IMR-90 (cell line): ENCODE measurements around the gene STAT1. TPM values are rescaled to one million over a fixed set of nuclear protein-coding genes. Genes with fewer than 3 reads are reported as not detected.

Experiments
- ATAC-seq: fragments of 200-7000 bp; cut with Tn5 transposase; 2 replicates; pipeline ENCODE4 v1.9.1; 2020; ENCODE audit warnings: low read depth, mild to moderate bottlenecking, moderate library complexity
- BruUV-seq: library from RNA; stranded (reverse); fragments of 400-500 nt; replicated peaks from 2 replicates; lab custom pipeline; 2021; lab: Mats Ljungman, UMichigan
- CTCF ChIA-PET: fragments of 300-600 bp; formaldehyde crosslinking; extraction: SDS; loops from one replicate; lab custom pipeline; 2021; ENCODE audit warnings: antibody characterized with exemption; lab: Yijun Ruan, JAX
- POLR2A ChIA-PET: fragments of 300-600 bp; sonication (Branson Sonifier 250); formaldehyde crosslinking; loops from one replicate; lab custom pipeline; 2022; ENCODE audit warnings: antibody characterized with exemption; ENCODE audit not compliant: unreplicated experiment; lab: Charles Lee
- DNase-seq: peaks from one replicate; pipeline ENCODE4 v3.0.0; 2013
- H2AFZ ChIP-seq: replicated peaks from 2 replicates; pipeline ENCODE3; 2013; ENCODE audit warnings: low read length, mild to moderate bottlenecking; ENCODE audit not compliant: poor library complexity
- H2AK5ac ChIP-seq: 2 replicates; pipeline ENCODE4 v1.6.1; 2013; ENCODE audit warnings: low read depth, low read length, inconsistent platforms
- H2AK9ac ChIP-seq: replicated peaks from 2 replicates; pipeline ENCODE3; 2013; ENCODE audit warnings: mild to moderate bottlenecking, low read depth, low read length, moderate library complexity; ENCODE audit not compliant: poor library complexity
- H2BK120ac ChIP-seq: 2 replicates; pipeline ENCODE4 v1.6.1; 2013; ENCODE audit warnings: low read depth, low read length, inconsistent platforms
- H2BK15ac ChIP-seq: 3 replicates; pipeline ENCODE4 v1.6.1; 2013; ENCODE audit warnings: low read depth, low read length, inconsistent platforms
- H2BK20ac ChIP-seq: 2 replicates; pipeline ENCODE4 v1.6.1; 2013; ENCODE audit warnings: low read depth, mild to moderate bottlenecking, inconsistent platforms, low read length, moderate library complexity
- H2BK5ac ChIP-seq: 2 replicates; pipeline ENCODE4 v1.6.1; 2013; ENCODE audit warnings: mild to moderate bottlenecking, low read depth, low read length, inconsistent platforms; ENCODE audit not compliant: poor library complexity, severe bottlenecking
- H3K14ac ChIP-seq: replicated peaks from 2 replicates; pipeline ENCODE4 v1.6.1; 2013; ENCODE audit warnings: low read depth, low read length, inconsistent platforms
- H3K18ac ChIP-seq: 2 replicates; pipeline ENCODE4 v1.6.1; 2013; ENCODE audit warnings: low read depth, low read length, control low read depth
- H3K23ac ChIP-seq: 2 replicates; pipeline ENCODE4 v1.6.1; 2013; ENCODE audit warnings: low read depth, low read length, inconsistent platforms
- H3K27ac ChIP-seq: 2 replicates; pipeline ENCODE4 v1.5.1; 2013; ENCODE audit warnings: mild to moderate bottlenecking, control low read depth, low read length; ENCODE audit not compliant: insufficient read depth
- H3K27me3 ChIP-seq: 2 replicates; pipeline ENCODE4 v1.6.1; 2013; ENCODE audit warnings: low read length; ENCODE audit not compliant: control insufficient read depth, insufficient read depth
- H3K36me3 ChIP-seq: 2 replicates; pipeline ENCODE4 v1.6.1; 2013; ENCODE audit warnings: low read length, mixed read lengths; ENCODE audit not compliant: control insufficient read depth, insufficient read depth
- H3K4ac ChIP-seq: 2 replicates; pipeline ENCODE4 v1.6.1; 2013; ENCODE audit warnings: low read depth, low read length, inconsistent platforms
- H3K4me1 ChIP-seq: 2 replicates; pipeline ENCODE4 v1.6.1; 2013; ENCODE audit warnings: low read length, mixed read lengths; ENCODE audit not compliant: control insufficient read depth, insufficient read depth
- H3K4me2 ChIP-seq: 2 replicates; pipeline ENCODE4 v1.6.1; 2013; ENCODE audit warnings: low read depth, mild to moderate bottlenecking, control low read depth, low read length, moderate library complexity
- H3K4me3 ChIP-seq: 2 replicates; pipeline ENCODE4 v1.5.1; 2013; ENCODE audit warnings: low read depth, mild to moderate bottlenecking, control low read depth, low read length, moderate library complexity; ENCODE audit not compliant: insufficient read depth
- H3K56ac ChIP-seq: 2 replicates; pipeline ENCODE4 v1.6.1; 2013; ENCODE audit warnings: low read length, inconsistent platforms; ENCODE audit not compliant: insufficient read depth; ENCODE audit errors: extremely low read depth
- H3K79me1 ChIP-seq, 2 experiments: 2 replicates each; pipeline ENCODE4 v1.6.1; 2013; ENCODE audit warnings: low read length in 2 of 2, inconsistent platforms in 1 of 2, low read depth in 1 of 2
- H3K9ac ChIP-seq: 2 replicates; pipeline ENCODE4 v1.6.1; 2013; ENCODE audit warnings: low read depth, low read length, control low read depth
- H3K9me1 ChIP-seq: 2 replicates; pipeline ENCODE4 v1.6.1; 2013; ENCODE audit warnings: low read length, inconsistent platforms; ENCODE audit not compliant: insufficient read depth
- H3K9me3 ChIP-seq: 2 replicates; pipeline ENCODE4 v1.6.1; 2013; ENCODE audit warnings: low read length; ENCODE audit not compliant: control insufficient read depth, insufficient read depth
- H4K20me1 ChIP-seq: 2 replicates; pipeline ENCODE4 v1.6.1; 2013; ENCODE audit warnings: low read length, inconsistent platforms; ENCODE audit not compliant: insufficient read depth
- H4K5ac ChIP-seq: 2 replicates; pipeline ENCODE4 v1.6.1; 2013; ENCODE audit warnings: mild to moderate bottlenecking, low read depth, low read length, control low read depth
- H4K8ac ChIP-seq, 2 experiments: 2 replicates each; pipeline ENCODE4 v1.6.1; 2013; ENCODE audit warnings: low read depth in 2 of 2, low read length in 2 of 2, control low read depth in 1 of 2, inconsistent platforms in 1 of 2
- H4K91ac ChIP-seq: 2 replicates; pipeline ENCODE4 v1.6.1; 2013; ENCODE audit warnings: low read depth, low read length, inconsistent platforms; ENCODE audit not compliant: insufficient read depth
- MAFK ChIP-seq: IDR thresholded peaks from 2 replicates; pipeline ENCODE4 v1.6.1; 2012; ENCODE audit warnings: low read depth, low read length, improper control_type of control experiment
- MXI1 ChIP-seq: IDR thresholded peaks from 2 replicates; pipeline ENCODE4 v1.6.1; 2012; ENCODE audit warnings: low read depth, mild to moderate bottlenecking, low read length, moderate library complexity, borderline replicate concordance
- RCOR1 ChIP-seq: IDR thresholded peaks from 2 replicates; pipeline ENCODE4 v1.6.1; 2012; ENCODE audit warnings: mild to moderate bottlenecking, low read length, improper control_type of control experiment; ENCODE audit not compliant: insufficient replicate concordance
- WGBS, 2 experiments: methylation state at CpG; one replicate each; pipeline versions ENCODE4 v1.1.5 to v1.1.7; 2013; ENCODE audit warnings: missing lambda C conversion rate in 2 of 2; ENCODE audit not compliant: insufficient read length in 1 of 2; ENCODE audit errors: extremely low coverage in 2 of 2; 5-methylcytosine and 5-hydroxymethylcytosine counted together
- dilution Hi-C: fragments of 300-500 bp; cut with HindIII; formaldehyde crosslinking; loops from one replicate; pipeline ENCODE4 v1.14.3; 2018; ENCODE audit warnings: low sequenced_read_pairs; ENCODE audit not compliant: unreplicated experiment
- in situ Hi-C: fragments of 300-500 bp; cut with MboI; formaldehyde crosslinking; loops from 3 replicates; pipeline ENCODE4 v1.14.3; 2019; ENCODE audit warnings: low sequenced_read_pairs, inconsistent platforms, mixed read lengths
- intact Hi-C: fragments of 100-400 bp; cut with micrococcal nuclease; formaldehyde crosslinking; loops from 2 replicates; pipeline ENCODE4 v1.10.0; 2022
- polyA plus RNA-seq, 3 experiments: library from polyadenylated mRNA; depleted of rRNA; stranded (reverse); fragments of >200 nt; gene quantifications; 2 replicates each; pipeline ENCODE4 v1.2.3, GENCODE V29; 2012; ENCODE audit warnings: low replicate concordance in 1 of 3
- total RNA-seq: library from RNA; depleted of rRNA; stranded (reverse); fragments of >200 nt; gene quantifications from 2 replicates; pipeline ENCODE4 v1.2.3, GENCODE V29; 2012

STAT1 gene
- total and polyA plus RNA-seq, 2 of the 4 experiments (the other 2 are of a cell fraction), result 43.2 to 67.9 TPM

DNA sequence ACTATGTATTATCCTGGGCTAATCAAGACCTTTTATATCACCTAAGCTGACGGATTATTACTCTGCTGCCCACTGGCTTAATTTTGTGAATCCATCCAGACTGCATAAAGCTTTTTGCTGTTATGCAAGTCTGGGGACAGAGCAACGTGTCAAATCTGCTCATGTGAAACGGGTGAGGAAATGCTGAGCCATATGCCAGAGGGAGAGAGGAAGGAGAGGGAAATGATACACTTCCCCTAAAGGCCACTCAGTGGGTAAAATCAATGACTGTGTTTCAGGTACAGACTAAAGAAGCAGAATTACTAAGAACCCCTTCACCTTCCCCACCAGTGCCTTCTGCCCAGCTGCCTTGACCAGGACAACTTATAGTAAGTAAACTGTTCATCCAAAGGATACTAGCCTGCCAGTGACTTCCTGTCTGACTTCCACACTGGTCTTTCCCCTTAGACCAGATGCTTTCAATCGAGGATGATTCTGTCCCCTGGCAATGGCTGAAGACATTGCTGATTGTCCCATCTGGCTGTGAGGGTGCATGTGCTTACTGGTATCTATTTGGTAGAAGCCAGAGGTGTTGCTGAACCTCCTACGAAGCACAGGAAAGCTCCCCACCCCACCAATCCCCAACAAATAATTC is 43.0 kb downstream of the STAT1 start:
- no peaks in the 10 kb centered on the region for H4K20me1 ChIP-seq
- 0 out of 4 replicates have a peak, but pooled peaks cover 0 to 3% of the 10 kb centered on the region in 2 experiments for H3K79me1 ChIP-seq
- in situ Hi-C loops (no loop called here), dilution Hi-C loops (no loop called here), intact Hi-C loops (no loop called here)
- H3K56ac ChIP-seq, result no peak overlapping the region
- no peak overlapping the region for H4K5ac ChIP-seq
- ChIA-PET CTCF (no interaction called here), POLR2A (interaction anchor here (0.5 kb wide), 1 partner anchor 445 kb away, joined by 3 read pairs; no protein-coding TSS in a partner anchor)
- no peak overlapping the region for H2BK5ac ChIP-seq
- no peak for DNase-seq
- no peaks in the 10 kb centered on the region for H3K27me3 ChIP-seq
- H2BK15ac ChIP-seq, result no peak overlapping the region
- H2AK5ac ChIP-seq, result no peak overlapping the region
- H3K9me1 ChIP-seq, result peaks cover 2% of the 10 kb centered on the region; the same call in 1 of the 2 replicates
- WGBS, 2 experiments, result no CpG with 5 or more reads among the region's 5 CpGs
- no peak overlapping the region for H2BK20ac ChIP-seq
- no peak overlapping the region for H4K8ac ChIP-seq
- BruUV-seq, result no TSS peak
- no peak overlapping the region for H3K14ac ChIP-seq
- H2BK120ac ChIP-seq, result no peak overlapping the region
- H4K91ac ChIP-seq, result no peak overlapping the region
- H3K4me1 ChIP-seq, result no peaks in the 10 kb centered on the region; the same call in 1 of the 2 replicates
- no peak for TF ChIP-seq RCOR1
- TF ChIP-seq MXI1, result no peak
- no peak for TF ChIP-seq MAFK
- no peak overlapping the region for H3K9ac ChIP-seq
- no peak overlapping the region for H3K4me2 ChIP-seq
- ATAC-seq, result no peak
- H3K36me3 ChIP-seq, result peaks cover 43% of the 10 kb centered on the region
- H3K4me3 ChIP-seq, result no peak overlapping the region
- no peak overlapping the region for H2AK9ac ChIP-seq
- no peak overlapping the region for H3K4ac ChIP-seq
- no peak overlapping the region for H2AFZ ChIP-seq
- no peak overlapping the region for H3K27ac ChIP-seq
- H3K9me3 ChIP-seq, result no peaks in the 10 kb centered on the region
- H3K18ac ChIP-seq, result no peak overlapping the region
- H3K23ac ChIP-seq, result no peak overlapping the region
